CD14-positive monocyte (primary cell): ENCODE data around the gene SRD5A3. TPM values are rescaled to one million over a fixed set of nuclear protein-coding genes. Genes with fewer than 3 reads are reported as not detected.

Experiments used
- DNase-seq, 3 donors: peaks; one replicate each; pipeline ENCODE4 v3.0.0-alpha.2; 2011 to 2022
- H2AFZ ChIP-seq: 2 replicates; pipeline ENCODE4 v1.6.0; 2012; ENCODE audit warnings: mild to moderate bottlenecking, low read depth, low read length, inconsistent platforms; ENCODE audit not compliant: insufficient read depth, poor library complexity, severe bottlenecking
- H3K27ac ChIP-seq, 2 donors: 1 replicate in 1 of 2; 2 replicates in 1 of 2; pipeline ENCODE4 v1.5.1; 2012 to 2013; ENCODE audit warnings: low read length in 2 of 2, control low read depth in 1 of 2, inconsistent platforms in 1 of 2, low read depth in 1 of 2, mild to moderate bottlenecking in 1 of 2
- H3K27me3 ChIP-seq, 2 donors: one replicate each; pipeline versions ENCODE4 v1.6.0 to v1.6.1; 2011 to 2013; ENCODE audit warnings: low read length in 2 of 2; ENCODE audit not compliant: control insufficient read depth in 2 of 2, insufficient read depth in 2 of 2
- H3K36me3 ChIP-seq, 2 donors: replicated peaks in 1 of 2; 1 replicate in 1 of 2; 2 replicates in 1 of 2; pipeline versions ENCODE4 v1.5.1 to v1.6.1; 2012 to 2013; ENCODE audit warnings: low read length in 2 of 2, control low read depth in 1 of 2, inconsistent platforms in 1 of 2, mild to moderate bottlenecking in 1 of 2; ENCODE audit not compliant: insufficient read depth in 2 of 2, control insufficient read depth in 1 of 2
- H3K4me1 ChIP-seq, 2 donors: 1 replicate in 1 of 2; 2 replicates in 1 of 2; pipeline versions ENCODE4 v1.5.1 to v1.6.1; 2012 to 2013; ENCODE audit warnings: low read length in 2 of 2, control low read depth in 1 of 2, inconsistent platforms in 1 of 2, mild to moderate bottlenecking in 1 of 2, moderate library complexity in 1 of 2; ENCODE audit not compliant: insufficient read depth in 2 of 2, control insufficient read depth in 1 of 2
- H3K4me2 ChIP-seq: replicated peaks from 2 replicates; pipeline ENCODE3; 2012; ENCODE audit warnings: low read length, moderate library complexity, mild to moderate bottlenecking; ENCODE audit not compliant: poor library complexity, severe bottlenecking; ENCODE audit errors: extremely low read depth
- H3K4me3 ChIP-seq, 3 experiments: fragments of 200-600 bp in 1 of 3; sonication (generic) in 1 of 3; replicated peaks in 1 of 3; 1 replicate in 2 of 3; 2 replicates in 1 of 3; pipeline ENCODE4 v1.5.1; 2011 to 2013; ENCODE audit warnings: low read length in 3 of 3, mild to moderate bottlenecking in 3 of 3, control low read depth in 2 of 3, low read depth in 2 of 3, inconsistent platforms in 1 of 3, moderate library complexity in 1 of 3
- H3K79me2 ChIP-seq: 2 replicates; pipeline ENCODE4 v1.6.0; 2012; ENCODE audit warnings: mild to moderate bottlenecking, control low read depth, inconsistent platforms, low read length, moderate library complexity; ENCODE audit not compliant: insufficient read depth
- H3K9ac ChIP-seq: 2 replicates; pipeline ENCODE4 v1.6.0; 2017; ENCODE audit warnings: low read length, mild to moderate bottlenecking; ENCODE audit not compliant: insufficient read depth, poor library complexity, severe bottlenecking
- H3K9me3 ChIP-seq, 2 donors: replicated peaks in 1 of 2; 1 replicate in 1 of 2; 2 replicates in 1 of 2; pipeline versions ENCODE4 v1.5.1 to v1.6.1; 2012 to 2013; ENCODE audit warnings: low read length in 2 of 2, control low read depth in 1 of 2; ENCODE audit not compliant: control insufficient read depth in 1 of 2, insufficient read depth in 1 of 2
- H4K20me1 ChIP-seq: 2 replicates; pipeline ENCODE4 v1.6.0; 2012; ENCODE audit warnings: mild to moderate bottlenecking, low read length, control low read depth, moderate library complexity; ENCODE audit not compliant: insufficient read depth
- H3K27ac Mint-ChIP-seq, 7 donors: one replicate each; pipeline ENCODE4 v1.8.0; 2020; ENCODE audit warnings: mild to moderate bottlenecking in 7 of 7, mixed read lengths in 7 of 7, moderate library complexity in 6 of 7, inconsistent platforms in 2 of 7
- H3K27me3 Mint-ChIP-seq, 3 donors: one replicate each; pipeline ENCODE4 v1.8.0; 2021 to 2022; ENCODE audit warnings: low read depth in 3 of 3, mild to moderate bottlenecking in 3 of 3, mixed read lengths in 3 of 3, moderate library complexity in 3 of 3, inconsistent platforms in 1 of 3
- H3K36me3 Mint-ChIP-seq, 2 donors: one replicate each; pipeline ENCODE4 v1.8.0; 2020; ENCODE audit warnings: mixed read lengths in 2 of 2, inconsistent platforms in 1 of 2, mild to moderate bottlenecking in 1 of 2
- H3K4me1 Mint-ChIP-seq: one replicate; pipeline ENCODE4 v1.8.0; 2020; ENCODE audit warnings: mild to moderate bottlenecking, mixed read lengths
- H3K4me3 Mint-ChIP-seq, 2 donors: one replicate each; pipeline ENCODE4 v1.8.0; 2020; ENCODE audit warnings: mild to moderate bottlenecking in 2 of 2, mixed read lengths in 2 of 2, moderate library complexity in 1 of 2
- H3K9me3 Mint-ChIP-seq, 7 donors: one replicate each; pipeline ENCODE4 v1.8.0; 2020 to 2022; ENCODE audit warnings: mixed read lengths in 7 of 7, mild to moderate bottlenecking in 6 of 7, moderate library complexity in 6 of 7, inconsistent platforms in 2 of 7
- WGBS: methylation state at CpG from one replicate; pipeline ENCODE4 v1.1.5; 2013; ENCODE audit warnings: missing lambda C conversion rate; ENCODE audit not compliant: insufficient coverage; 5-methylcytosine and 5-hydroxymethylcytosine counted together
- intact Hi-C, 2 donors: fragments of 100-400 bp; cut with micrococcal nuclease; formaldehyde crosslinking; loops; one replicate each; pipeline versions ENCODE4 v1.15.0 to v1.15.1; 2023
- polyA plus RNA-seq, 3 donors: library from polyadenylated mRNA; depleted of rRNA in 1 of 3; unstranded in 2 of 3; stranded (reverse) in 1 of 3; fragments of 300-500 nt in 2 of 3; fragments of >200 nt in 1 of 3; fragmentation: Illumina TruSeq in 2 of 3; gene quantifications; 1 replicate in 2 of 3; 2 replicates in 1 of 3; pipeline ENCODE4 v1.2.3, GENCODE V29; 2012 to 2021
- TF ChIP-seq, protein P1 (sequence below): fragments of 200-600 bp; IDR thresholded peaks from one replicate; pipeline ENCODE4 v1.8.0; 2022; ENCODE audit warnings: antibody characterized with exemption, mild to moderate bottlenecking

Gene SRD5A3
- polyA plus RNA-seq, 3 donors, result 5.9 to 26.2 (median 16.2) TPM

DNA sequence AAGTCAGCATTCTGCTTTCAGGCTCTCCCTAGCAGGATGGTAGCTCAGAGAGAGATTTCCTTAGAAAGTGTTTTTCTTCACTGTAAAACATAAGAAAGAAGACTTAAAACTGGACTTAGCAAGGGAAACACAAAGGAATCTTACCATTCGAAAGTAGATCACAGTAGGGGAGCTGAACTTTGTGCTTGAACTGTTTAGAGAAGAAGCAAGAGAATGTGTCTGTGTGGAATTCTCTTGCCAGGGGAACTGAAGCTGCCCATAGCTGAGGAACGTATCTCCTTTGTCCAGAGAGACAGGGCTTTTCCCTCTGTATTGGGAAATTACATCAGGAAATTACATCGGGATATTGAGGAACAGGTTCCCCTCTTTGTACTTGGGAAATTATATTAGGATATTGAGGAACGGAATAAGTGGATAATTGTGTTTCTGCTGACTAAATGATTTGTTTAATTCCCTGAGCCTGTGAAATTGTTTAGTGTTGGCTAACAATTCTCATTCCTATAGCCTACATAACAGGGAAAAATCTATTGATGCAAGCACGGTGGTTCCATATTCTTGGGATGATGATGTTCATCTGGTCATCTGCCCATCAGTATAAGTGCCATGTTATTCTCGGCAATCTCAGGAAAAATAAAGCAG is 21.2 kb downstream of the SRD5A3 start:
- Histone ChIP-seq H2AFZ (no peak overlapping the region), H4K20me1 (no peaks in the 10 kb centered on the region), H3K36me3 (peaks cover 10 to 53% of the 10 kb centered on the region in 2 donors), H3K4me2 (no peak overlapping the region), H3K27ac (no peak overlapping the region), H3K9ac (no peak overlapping the region), H3K79me2 (no peaks in the 10 kb centered on the region), H3K4me1 (no peaks in the 10 kb centered on the region), H3K4me3 (no peak overlapping the region), H3K27me3 (no peaks in the 10 kb centered on the region), H3K9me3 (no peaks in the 10 kb centered on the region)
- no peak for DNase-seq
- Mint-ChIP-seq H3K36me3 (peaks cover 3 to 12% of the 10 kb centered on the region in 2 donors), H3K4me1 (no peaks in the 10 kb centered on the region), H3K27ac (no peak overlapping the region), H3K4me3 (no peak overlapping the region), H3K27me3 (peaks cover 0 to 2% (median 2%) of the 10 kb centered on the region in 3 donors), H3K9me3 (no peaks in the 10 kb centered on the region)
- TF ChIP-seq, protein P1, sequence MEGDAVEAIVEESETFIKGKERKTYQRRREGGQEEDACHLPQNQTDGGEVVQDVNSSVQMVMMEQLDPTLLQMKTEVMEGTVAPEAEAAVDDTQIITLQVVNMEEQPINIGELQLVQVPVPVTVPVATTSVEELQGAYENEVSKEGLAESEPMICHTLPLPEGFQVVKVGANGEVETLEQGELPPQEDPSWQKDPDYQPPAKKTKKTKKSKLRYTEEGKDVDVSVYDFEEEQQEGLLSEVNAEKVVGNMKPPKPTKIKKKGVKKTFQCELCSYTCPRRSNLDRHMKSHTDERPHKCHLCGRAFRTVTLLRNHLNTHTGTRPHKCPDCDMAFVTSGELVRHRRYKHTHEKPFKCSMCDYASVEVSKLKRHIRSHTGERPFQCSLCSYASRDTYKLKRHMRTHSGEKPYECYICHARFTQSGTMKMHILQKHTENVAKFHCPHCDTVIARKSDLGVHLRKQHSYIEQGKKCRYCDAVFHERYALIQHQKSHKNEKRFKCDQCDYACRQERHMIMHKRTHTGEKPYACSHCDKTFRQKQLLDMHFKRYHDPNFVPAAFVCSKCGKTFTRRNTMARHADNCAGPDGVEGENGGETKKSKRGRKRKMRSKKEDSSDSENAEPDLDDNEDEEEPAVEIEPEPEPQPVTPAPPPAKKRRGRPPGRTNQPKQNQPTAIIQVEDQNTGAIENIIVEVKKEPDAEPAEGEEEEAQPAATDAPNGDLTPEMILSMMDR, result no peak
- intact Hi-C loops, result no loop called here
- 82% methylated on average over 3 of the region's 6 CpGs for WGBS

DNA sequence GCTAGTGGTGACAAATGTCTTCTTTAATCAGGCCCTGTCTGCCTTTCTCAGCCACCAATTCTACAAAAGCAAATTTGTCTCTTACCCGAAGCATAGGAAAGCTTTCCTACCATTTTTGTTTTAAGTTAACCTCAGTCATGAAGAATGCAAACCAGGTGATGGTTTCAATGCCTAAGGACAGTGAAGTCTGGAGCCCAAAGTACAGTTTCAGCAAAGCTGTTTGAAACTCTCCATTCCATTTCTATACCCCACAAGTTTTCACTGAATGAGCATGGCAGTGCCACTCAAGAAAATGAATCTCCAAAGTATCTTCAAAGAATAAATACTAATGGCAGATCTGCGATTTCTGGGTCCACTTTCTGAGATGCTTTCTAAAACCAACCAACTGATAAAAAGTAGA is 23.9 kb downstream of the SRD5A3 start:
- TF ChIP-seq, protein P1, result no peak
- no peaks in the 10 kb centered on the region for H3K9me3 ChIP-seq
- H3K4me1 ChIP-seq, result no peaks in the 10 kb centered on the region
- Mint-ChIP-seq H3K4me1 (no peaks in the 10 kb centered on the region), H3K27ac (no peak overlapping the region), H3K27me3 (no peaks in the 10 kb centered on the region), H3K4me3 (no peak overlapping the region), H3K36me3 (peaks cover 4 to 10% of the 10 kb centered on the region in 2 donors), H3K9me3 (no peaks in the 10 kb centered on the region)
- no peaks in the 10 kb centered on the region for H3K27me3 ChIP-seq
- DNase-seq, result no peak
- H3K27ac ChIP-seq, result no peak overlapping the region
- H3K79me2 ChIP-seq, result no peaks in the 10 kb centered on the region
- no peak overlapping the region for H3K9ac ChIP-seq
- H3K4me3 ChIP-seq, result no peak overlapping the region
- H2AFZ ChIP-seq, result no peak overlapping the region
- no peak overlapping the region for H3K4me2 ChIP-seq
- H4K20me1 ChIP-seq, result no peaks in the 10 kb centered on the region
- H3K36me3 ChIP-seq, result peaks cover 10 to 41% of the 10 kb centered on the region in 2 donors
- WGBS, result 100% methylated on average over 1 of the region's 2 CpGs
- intact Hi-C loops, result no loop called here
